WTC11 (cell line): Measurements from ENCODE around the gene KLHL22. TPM values are rescaled to one million over a fixed set of nuclear protein-coding genes. Genes with fewer than 3 reads are reported as not detected.
A peak's percentile ranks its signal among the peaks of the same experiment; 100 is the strongest.

Source experiments
- ATAC-seq: fragments of 200-7000 bp; cut with Tn5 transposase; 2 replicates; pipeline ENCODE4 v1.10.0; 2021; ENCODE audit warnings: mild to moderate bottlenecking, moderate library complexity
- CTCF ChIA-PET: fragments of 300-600 bp; sonication (Branson Sonifier 250); formaldehyde crosslinking; loops from one replicate; lab custom pipeline; 2021; ENCODE audit warnings: antibody characterized with exemption; lab: Charles Lee
- POLR2A ChIA-PET: fragments of 350-600 bp; sonication (Branson Sonifier 250); formaldehyde crosslinking; loops from one replicate; lab custom pipeline; 2021; ENCODE audit warnings: antibody characterized with exemption; lab: Charles Lee
- DNase-seq: peaks from one replicate; pipeline ENCODE4 v3.0.0; 2021; ENCODE audit warnings: low spot score
- H3K27ac Mint-ChIP-seq: 2 replicates; pipeline ENCODE4 v1.8.0; 2021; ENCODE audit warnings: mixed read lengths
- H3K27me3 Mint-ChIP-seq: 2 replicates; pipeline ENCODE4 v1.8.0; 2021; ENCODE audit warnings: low read depth, mild to moderate bottlenecking, moderate library complexity, mixed read lengths
- H3K36me3 Mint-ChIP-seq: 2 replicates; pipeline ENCODE4 v1.8.0; 2021; ENCODE audit warnings: mixed read lengths
- H3K4me1 Mint-ChIP-seq: 2 replicates; pipeline ENCODE4 v1.8.0; 2022; ENCODE audit warnings: mixed read lengths
- H3K4me3 Mint-ChIP-seq: 2 replicates; pipeline ENCODE4 v1.8.0; 2021; ENCODE audit warnings: mild to moderate bottlenecking, moderate library complexity, mixed read lengths
- H3K9me3 Mint-ChIP-seq: 2 replicates; pipeline ENCODE4 v1.8.0; 2021; ENCODE audit warnings: mixed read lengths
- AR ChIP-seq: fragments of 250-450 bp; sonication (Bioruptor Pico); IDR thresholded peaks from 2 replicates; pipeline ENCODE4 v1.9.0; 2021; ENCODE audit warnings: mild to moderate bottlenecking
- ATF3 ChIP-seq: sonication (generic); formaldehyde crosslinking; conservative IDR thresholded peaks from 2 replicates; pipeline ENCODE4 v1.8.1; 2022; ENCODE audit warnings: mild to moderate bottlenecking, missing genetic modification reagents
- E2F1 ChIP-seq: sonication (generic); formaldehyde crosslinking; IDR thresholded peaks from 2 replicates; pipeline ENCODE4 v1.8.0; 2022; ENCODE audit warnings: mild to moderate bottlenecking, missing genetic modification reagents
- E2F5 ChIP-seq: sonication (generic); formaldehyde crosslinking; IDR thresholded peaks from 2 replicates; pipeline ENCODE4 v1.8.1; 2022; ENCODE audit warnings: mild to moderate bottlenecking, moderate library complexity, missing genetic modification reagents
- EMX1 ChIP-seq: fragments of 250-450 bp; sonication (Bioruptor Pico); IDR thresholded peaks from 2 replicates; pipeline ENCODE4 v1.8.0; 2021; ENCODE audit warnings: mild to moderate bottlenecking
- ESRRA ChIP-seq: sonication (generic); formaldehyde crosslinking; IDR thresholded peaks from 2 replicates; pipeline ENCODE4 v1.8.1; 2022; ENCODE audit warnings: mild to moderate bottlenecking, missing genetic modification reagents, borderline replicate concordance
- FOXK1 ChIP-seq: sonication (generic); formaldehyde crosslinking; IDR thresholded peaks from 2 replicates; pipeline ENCODE4 v1.8.0; 2022; ENCODE audit warnings: mild to moderate bottlenecking, moderate library complexity, missing genetic modification reagents
- FOXP4 ChIP-seq: sonication (generic); formaldehyde crosslinking; IDR thresholded peaks from 2 replicates; pipeline ENCODE4 v1.8.0; 2022; ENCODE audit warnings: mild to moderate bottlenecking, missing genetic modification reagents
- JUN ChIP-seq: sonication (generic); formaldehyde crosslinking; IDR thresholded peaks from 2 replicates; pipeline ENCODE4 v1.8.0; 2023; ENCODE audit warnings: mild to moderate bottlenecking, missing genetic modification reagents
- NFATC4 ChIP-seq: fragments of 250-450 bp; sonication (Bioruptor Pico); IDR thresholded peaks from 2 replicates; pipeline ENCODE4 v1.9.0; 2021; ENCODE audit warnings: mild to moderate bottlenecking
- NR1H2 ChIP-seq: sonication (generic); formaldehyde crosslinking; IDR thresholded peaks from 2 replicates; pipeline ENCODE4 v1.9.0; 2021; ENCODE audit warnings: mild to moderate bottlenecking, moderate library complexity, missing genetic modification reagents
- SMAD4 ChIP-seq: sonication (generic); formaldehyde crosslinking; IDR thresholded peaks from 2 replicates; pipeline ENCODE4 v1.8.0; 2022; ENCODE audit warnings: mild to moderate bottlenecking, missing genetic modification reagents
- TCF7 ChIP-seq: sonication (generic); formaldehyde crosslinking; IDR thresholded peaks from 2 replicates; pipeline ENCODE4 v1.8.0; 2022; ENCODE audit warnings: mild to moderate bottlenecking, low read depth, missing genetic modification reagents, moderate library complexity
- ZNF121 ChIP-seq: sonication (generic); formaldehyde crosslinking; IDR thresholded peaks from 2 replicates; pipeline ENCODE4 v1.8.0; 2023; ENCODE audit warnings: missing genetic modification reagents
- total RNA-seq: library from RNA; stranded (reverse); gene quantifications from 3 replicates; pipeline ENCODE4 v1.2.3, GENCODE V29; 2021
- TF ChIP-seq, protein P1 (sequence below): sonication (generic); formaldehyde crosslinking; IDR thresholded peaks from 2 replicates; pipeline ENCODE4 v1.8.1; 2022; ENCODE audit warnings: mild to moderate bottlenecking, missing genetic modification reagents, moderate library complexity, borderline replicate concordance
- TF ChIP-seq, protein P2 (sequence below): sonication (generic); formaldehyde crosslinking; IDR thresholded peaks from 2 replicates; pipeline ENCODE4 v1.8.1; 2022; ENCODE audit warnings: missing genetic modification reagents, borderline replicate concordance

KLHL22 gene
- total RNA-seq, 1 experiment from 2014 or later = 15.7 TPM

GRCh38 chr22:20463324-20464095 lies 32.1 kb downstream of the KLHL22 start:
- no peak for DNase-seq
- POLR2A ChIA-PET = no interaction called here
- no peaks in the 10 kb centered on the region for H3K27me3 Mint-ChIP-seq
- no peaks in the 10 kb centered on the region for H3K9me3 Mint-ChIP-seq
- H3K4me1 Mint-ChIP-seq = peaks cover 20% of the 10 kb centered on the region
- TF ChIP-seq E2F1 (CRISPR knock-in tag) (no peak), NR1H2 (no peak), FOXK1 (no peak), FOXP4 (CRISPR knock-in tag) (no peak), NFATC4 (no peak), TCF7 (CRISPR knock-in tag) (no peak), AR (CRISPR knock-in tag) (no peak), ESRRA (no peak), E2F5 (CRISPR knock-in tag) (no peak)
- TF ChIP-seq, protein P1, sequence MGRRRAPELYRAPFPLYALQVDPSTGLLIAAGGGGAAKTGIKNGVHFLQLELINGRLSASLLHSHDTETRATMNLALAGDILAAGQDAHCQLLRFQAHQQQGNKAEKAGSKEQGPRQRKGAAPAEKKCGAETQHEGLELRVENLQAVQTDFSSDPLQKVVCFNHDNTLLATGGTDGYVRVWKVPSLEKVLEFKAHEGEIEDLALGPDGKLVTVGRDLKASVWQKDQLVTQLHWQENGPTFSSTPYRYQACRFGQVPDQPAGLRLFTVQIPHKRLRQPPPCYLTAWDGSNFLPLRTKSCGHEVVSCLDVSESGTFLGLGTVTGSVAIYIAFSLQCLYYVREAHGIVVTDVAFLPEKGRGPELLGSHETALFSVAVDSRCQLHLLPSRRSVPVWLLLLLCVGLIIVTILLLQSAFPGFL (CRISPR knock-in tag) = no peak
- no peaks in the 10 kb centered on the region for H3K36me3 Mint-ChIP-seq
- no peak for ATAC-seq
- H3K4me3 Mint-ChIP-seq = no peak overlapping the region
- CTCF ChIA-PET = interaction anchor here (0.6 to 4.8 kb wide), 6 partner anchors 24 to 144 kb away, joined by 3 to 31 read pairs (median 4); partner anchors contain the start of gene DGCR6L
- H3K27ac Mint-ChIP-seq = peak overlapping the region; percentile 53

DNA sequence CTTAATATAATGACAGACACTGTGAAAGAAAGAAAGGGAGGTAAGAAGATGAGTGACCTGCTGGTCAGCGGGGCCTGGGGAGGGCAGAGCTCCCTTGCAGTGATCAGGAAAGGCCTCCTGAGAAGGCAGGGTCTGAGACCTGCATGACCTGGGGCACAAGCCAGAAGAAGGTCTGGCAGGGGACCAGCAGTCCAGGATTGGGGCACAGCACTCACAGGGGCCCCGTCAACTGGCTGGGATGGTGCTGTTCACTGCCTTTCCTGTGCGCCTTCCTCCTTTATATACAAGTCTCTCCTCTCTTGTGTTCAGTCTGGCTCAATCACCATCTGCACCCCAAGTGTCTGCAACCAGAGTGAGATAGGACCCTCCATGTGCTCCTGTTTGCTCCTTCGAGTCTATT lies 35.7 kb downstream of the KLHL22 start:
- Mint-ChIP-seq H3K27ac (no peak overlapping the region), H3K4me3 (no peak overlapping the region), H3K27me3 (no peaks in the 10 kb centered on the region), H3K9me3 (no peaks in the 10 kb centered on the region), H3K36me3 (no peaks in the 10 kb centered on the region), H3K4me1 (peaks cover 30% of the 10 kb centered on the region)
- DNase-seq = no peak
- ATAC-seq = no peak
- TF ChIP-seq ZNF121 (CRISPR knock-in tag) (no peak), ATF3 (CRISPR knock-in tag) (no peak), SMAD4 (CRISPR knock-in tag) (no peak), JUN (CRISPR knock-in tag) (no peak), EMX1 (CRISPR knock-in tag) (no peak)
- TF ChIP-seq, protein P2, sequence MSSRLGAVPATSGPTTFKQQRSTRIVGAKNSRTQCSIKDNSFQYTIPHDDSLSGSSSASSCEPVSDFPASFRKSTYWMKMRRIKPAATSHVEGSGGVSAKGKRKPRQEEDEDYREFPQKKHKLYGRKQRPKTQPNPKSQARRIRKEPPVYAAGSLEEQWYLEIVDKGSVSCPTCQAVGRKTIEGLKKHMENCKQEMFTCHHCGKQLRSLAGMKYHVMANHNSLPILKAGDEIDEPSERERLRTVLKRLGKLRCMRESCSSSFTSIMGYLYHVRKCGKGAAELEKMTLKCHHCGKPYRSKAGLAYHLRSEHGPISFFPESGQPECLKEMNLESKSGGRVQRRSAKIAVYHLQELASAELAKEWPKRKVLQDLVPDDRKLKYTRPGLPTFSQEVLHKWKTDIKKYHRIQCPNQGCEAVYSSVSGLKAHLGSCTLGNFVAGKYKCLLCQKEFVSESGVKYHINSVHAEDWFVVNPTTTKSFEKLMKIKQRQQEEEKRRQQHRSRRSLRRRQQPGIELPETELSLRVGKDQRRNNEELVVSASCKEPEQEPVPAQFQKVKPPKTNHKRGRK = no peak
- ChIA-PET CTCF (interaction anchor here (0.6 to 1.2 kb wide), 3 partner anchors 21 to 303 kb away, joined by 3 to 7 read pairs (median 3); no protein-coding TSS in a partner anchor), POLR2A (no interaction called here)
